ENCODE measurements around the gene APAF1. TPM values are rescaled to one million over a fixed set of nuclear protein-coding genes. Genes with fewer than 3 reads are reported as not detected.

APAF1 gene
- total RNA-seq, 1 experiment from 2014 or later: 19.3 TPM

DNA sequence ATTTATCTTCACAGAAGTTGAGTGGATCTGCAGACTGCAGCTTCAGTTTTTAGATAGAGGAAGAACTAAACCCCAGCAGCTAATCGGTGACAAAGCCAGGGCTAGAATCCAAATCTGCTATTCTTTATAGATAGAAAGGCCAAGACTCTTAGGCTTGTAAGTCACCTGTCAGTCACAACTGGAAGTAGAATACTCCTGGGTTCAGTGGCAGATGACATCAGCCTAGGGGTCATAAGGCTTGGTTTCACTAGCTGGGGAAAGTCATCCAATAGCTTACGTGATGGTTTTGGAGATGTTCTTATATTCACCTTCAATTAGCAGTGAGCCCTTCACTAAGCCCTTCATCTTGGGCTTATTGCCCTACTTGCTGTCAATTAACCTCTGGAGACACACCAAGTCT, 93.4 kb downstream of the APAF1 start (continued):
- TF ChIP-seq, protein P1, sequence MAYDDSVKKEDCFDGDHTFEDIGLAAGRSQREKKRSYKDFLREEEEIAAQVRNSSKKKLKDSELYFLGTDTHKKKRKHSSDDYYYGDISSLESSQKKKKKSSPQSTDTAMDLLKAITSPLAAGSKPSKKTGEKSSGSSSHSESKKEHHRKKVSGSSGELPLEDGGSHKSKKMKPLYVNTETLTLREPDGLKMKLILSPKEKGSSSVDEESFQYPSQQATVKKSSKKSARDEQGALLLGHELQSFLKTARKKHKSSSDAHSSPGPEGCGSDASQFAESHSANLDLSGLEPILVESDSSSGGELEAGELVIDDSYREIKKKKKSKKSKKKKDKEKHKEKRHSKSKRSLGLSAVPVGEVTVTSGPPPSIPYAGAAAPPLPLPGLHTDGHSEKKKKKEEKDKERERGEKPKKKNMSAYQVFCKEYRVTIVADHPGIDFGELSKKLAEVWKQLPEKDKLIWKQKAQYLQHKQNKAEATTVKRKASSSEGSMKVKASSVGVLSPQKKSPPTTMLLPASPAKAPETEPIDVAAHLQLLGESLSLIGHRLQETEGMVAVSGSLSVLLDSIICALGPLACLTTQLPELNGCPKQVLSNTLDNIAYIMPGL (CRISPR knock-in tag; IDR thresholded peaks at IDR 0.05): no peak
- TF ChIP-seq ZNF232 (CRISPR knock-in tag; IDR thresholded peaks at IDR 0.05): no peak
- no peak for TF ChIP-seq NR3C1 (CRISPR knock-in tag; conservative IDR thresholded peaks at IDR 0.05; ENCODE audit: low read depth)
- TF ChIP-seq, protein P2, sequence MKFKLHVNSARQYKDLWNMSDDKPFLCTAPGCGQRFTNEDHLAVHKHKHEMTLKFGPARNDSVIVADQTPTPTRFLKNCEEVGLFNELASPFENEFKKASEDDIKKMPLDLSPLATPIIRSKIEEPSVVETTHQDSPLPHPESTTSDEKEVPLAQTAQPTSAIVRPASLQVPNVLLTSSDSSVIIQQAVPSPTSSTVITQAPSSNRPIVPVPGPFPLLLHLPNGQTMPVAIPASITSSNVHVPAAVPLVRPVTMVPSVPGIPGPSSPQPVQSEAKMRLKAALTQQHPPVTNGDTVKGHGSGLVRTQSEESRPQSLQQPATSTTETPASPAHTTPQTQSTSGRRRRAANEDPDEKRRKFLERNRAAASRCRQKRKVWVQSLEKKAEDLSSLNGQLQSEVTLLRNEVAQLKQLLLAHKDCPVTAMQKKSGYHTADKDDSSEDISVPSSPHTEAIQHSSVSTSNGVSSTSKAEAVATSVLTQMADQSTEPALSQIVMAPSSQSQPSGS (CRISPR knock-in tag; IDR thresholded peaks at IDR 0.05; ENCODE audit: borderline replicate concordance, low read depth): no peak

DNA sequence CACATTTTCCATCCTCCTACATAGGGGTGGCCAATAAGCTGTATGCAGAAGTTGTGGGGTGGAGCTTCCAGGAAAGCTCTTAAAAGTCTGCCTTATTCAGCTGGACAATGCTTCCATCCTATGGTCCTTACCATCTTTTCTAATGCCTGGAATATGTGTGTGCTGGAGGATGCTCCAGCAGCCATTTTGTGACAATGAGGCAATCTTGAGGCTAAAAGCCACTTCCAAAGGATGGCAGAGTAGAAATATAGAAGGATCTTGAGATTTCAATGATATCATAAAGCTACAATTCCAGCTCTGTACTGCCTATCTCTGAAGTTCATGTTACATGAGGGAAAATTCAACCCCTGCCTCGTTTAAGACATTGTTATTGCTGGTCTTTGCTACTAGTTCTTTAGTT, 95.7 kb downstream of the APAF1 start:
- CTCF ChIA-PET: interaction anchor here (1.9 kb wide), 1 partner anchor 258 kb away, joined by 15 read pairs; no protein-coding TSS in a partner anchor
- Mint-ChIP-seq H3K36me3 (no peaks in the 10 kb centered on the region), H3K4me3 (no peak overlapping the region), H3K9me3 (no peaks in the 10 kb centered on the region), H3K4me1 (peaks cover 27% of the 10 kb centered on the region), H3K27me3 (ENCODE audit: low read depth) (peaks cover 28% of the 10 kb centered on the region), H3K27ac (no peak overlapping the region)
- no peak for DNase-seq (ENCODE audit: low spot score)
- POLR2A ChIA-PET: no interaction called here
- no peak for TF ChIP-seq ZNF232 (CRISPR knock-in tag; IDR thresholded peaks at IDR 0.05)
- TF ChIP-seq GTF2I (CRISPR knock-in tag; conservative IDR thresholded peaks at IDR 0.05): peak; percentile 71; the same call in 1 of the 2 replicates
- ATAC-seq: no peak

DNA sequence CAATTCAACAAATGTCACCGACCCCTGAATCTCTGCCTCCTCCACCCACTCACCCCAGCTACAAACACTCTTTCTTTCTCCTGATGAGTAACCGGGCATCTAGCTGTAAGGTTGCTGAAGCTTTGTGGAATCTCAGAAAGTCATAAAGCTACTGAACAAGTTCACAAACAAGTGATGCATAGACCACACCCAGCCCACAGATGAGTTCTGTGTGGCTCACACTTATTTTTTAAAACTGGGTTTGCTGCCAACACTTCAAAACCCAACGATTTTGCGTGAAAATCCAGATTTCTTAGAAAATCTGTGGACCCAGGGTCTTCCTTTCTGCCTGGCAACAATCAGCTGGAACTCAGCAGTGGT, 96.1 kb downstream of the APAF1 start:
- Mint-ChIP-seq H3K4me3 (no peak overlapping the region), H3K4me1 (peaks cover 27% of the 10 kb centered on the region), H3K27me3 (ENCODE audit: low read depth) (peaks cover 32% of the 10 kb centered on the region), H3K27ac (no peak overlapping the region), H3K9me3 (no peaks in the 10 kb centered on the region), H3K36me3 (no peaks in the 10 kb centered on the region)
- CTCF ChIA-PET: interaction anchor here (0.8 to 1.9 kb wide), 2 partner anchors 9 to 257 kb away, joined by 3 to 15 read pairs; no protein-coding TSS in a partner anchor
- ATAC-seq (no peak), DNase-seq (ENCODE audit: low spot score) (no peak)
- POLR2A ChIA-PET: no interaction called here
- TF ChIP-seq RORB (CRISPR knock-in tag; IDR thresholded peaks at IDR 0.05) (no peak), OVOL2 (CRISPR knock-in tag; IDR thresholded peaks at IDR 0.05; ENCODE audit: borderline replicate concordance) (no peak), ATF1 (CRISPR knock-in tag; IDR thresholded peaks at IDR 0.05) (no peak), ZNF263 (CRISPR knock-in tag; IDR thresholded peaks at IDR 0.05; ENCODE audit: low read depth) (no peak), FOXP1 (CRISPR knock-in tag; IDR thresholded peaks at IDR 0.05; ENCODE audit: borderline replicate concordance) (no peak), GTF2I (CRISPR knock-in tag; conservative IDR thresholded peaks at IDR 0.05) (no peak), ZBTB21 (CRISPR knock-in tag; IDR thresholded peaks at IDR 0.05; ENCODE audit: borderline replicate concordance) (no peak), NFATC4 (CRISPR knock-in tag; IDR thresholded peaks at IDR 0.05) (no peak), FOXK1 (CRISPR knock-in tag; IDR thresholded peaks at IDR 0.05) (no peak), ZNF121 (CRISPR knock-in tag; IDR thresholded peaks at IDR 0.05) (no peak)
- TF ChIP-seq, protein P3, sequence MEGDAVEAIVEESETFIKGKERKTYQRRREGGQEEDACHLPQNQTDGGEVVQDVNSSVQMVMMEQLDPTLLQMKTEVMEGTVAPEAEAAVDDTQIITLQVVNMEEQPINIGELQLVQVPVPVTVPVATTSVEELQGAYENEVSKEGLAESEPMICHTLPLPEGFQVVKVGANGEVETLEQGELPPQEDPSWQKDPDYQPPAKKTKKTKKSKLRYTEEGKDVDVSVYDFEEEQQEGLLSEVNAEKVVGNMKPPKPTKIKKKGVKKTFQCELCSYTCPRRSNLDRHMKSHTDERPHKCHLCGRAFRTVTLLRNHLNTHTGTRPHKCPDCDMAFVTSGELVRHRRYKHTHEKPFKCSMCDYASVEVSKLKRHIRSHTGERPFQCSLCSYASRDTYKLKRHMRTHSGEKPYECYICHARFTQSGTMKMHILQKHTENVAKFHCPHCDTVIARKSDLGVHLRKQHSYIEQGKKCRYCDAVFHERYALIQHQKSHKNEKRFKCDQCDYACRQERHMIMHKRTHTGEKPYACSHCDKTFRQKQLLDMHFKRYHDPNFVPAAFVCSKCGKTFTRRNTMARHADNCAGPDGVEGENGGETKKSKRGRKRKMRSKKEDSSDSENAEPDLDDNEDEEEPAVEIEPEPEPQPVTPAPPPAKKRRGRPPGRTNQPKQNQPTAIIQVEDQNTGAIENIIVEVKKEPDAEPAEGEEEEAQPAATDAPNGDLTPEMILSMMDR (IDR thresholded peaks at IDR 0.05): no peak
- TF ChIP-seq, protein P1 (CRISPR knock-in tag; IDR thresholded peaks at IDR 0.05): no peak
- TF ChIP-seq, protein P4, sequence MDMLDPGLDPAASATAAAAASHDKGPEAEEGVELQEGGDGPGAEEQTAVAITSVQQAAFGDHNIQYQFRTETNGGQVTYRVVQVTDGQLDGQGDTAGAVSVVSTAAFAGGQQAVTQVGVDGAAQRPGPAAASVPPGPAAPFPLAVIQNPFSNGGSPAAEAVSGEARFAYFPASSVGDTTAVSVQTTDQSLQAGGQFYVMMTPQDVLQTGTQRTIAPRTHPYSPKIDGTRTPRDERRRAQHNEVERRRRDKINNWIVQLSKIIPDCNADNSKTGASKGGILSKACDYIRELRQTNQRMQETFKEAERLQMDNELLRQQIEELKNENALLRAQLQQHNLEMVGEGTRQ (CRISPR knock-in tag; IDR thresholded peaks at IDR 0.05): no peak
- TF ChIP-seq, protein P5, sequence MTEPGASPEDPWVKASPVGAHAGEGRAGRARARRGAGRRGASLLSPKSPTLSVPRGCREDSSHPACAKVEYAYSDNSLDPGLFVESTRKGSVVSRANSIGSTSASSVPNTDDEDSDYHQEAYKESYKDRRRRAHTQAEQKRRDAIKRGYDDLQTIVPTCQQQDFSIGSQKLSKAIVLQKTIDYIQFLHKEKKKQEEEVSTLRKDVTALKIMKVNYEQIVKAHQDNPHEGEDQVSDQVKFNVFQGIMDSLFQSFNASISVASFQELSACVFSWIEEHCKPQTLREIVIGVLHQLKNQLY (CRISPR knock-in tag; IDR thresholded peaks at IDR 0.05): no peak
- TF ChIP-seq, protein P6, sequence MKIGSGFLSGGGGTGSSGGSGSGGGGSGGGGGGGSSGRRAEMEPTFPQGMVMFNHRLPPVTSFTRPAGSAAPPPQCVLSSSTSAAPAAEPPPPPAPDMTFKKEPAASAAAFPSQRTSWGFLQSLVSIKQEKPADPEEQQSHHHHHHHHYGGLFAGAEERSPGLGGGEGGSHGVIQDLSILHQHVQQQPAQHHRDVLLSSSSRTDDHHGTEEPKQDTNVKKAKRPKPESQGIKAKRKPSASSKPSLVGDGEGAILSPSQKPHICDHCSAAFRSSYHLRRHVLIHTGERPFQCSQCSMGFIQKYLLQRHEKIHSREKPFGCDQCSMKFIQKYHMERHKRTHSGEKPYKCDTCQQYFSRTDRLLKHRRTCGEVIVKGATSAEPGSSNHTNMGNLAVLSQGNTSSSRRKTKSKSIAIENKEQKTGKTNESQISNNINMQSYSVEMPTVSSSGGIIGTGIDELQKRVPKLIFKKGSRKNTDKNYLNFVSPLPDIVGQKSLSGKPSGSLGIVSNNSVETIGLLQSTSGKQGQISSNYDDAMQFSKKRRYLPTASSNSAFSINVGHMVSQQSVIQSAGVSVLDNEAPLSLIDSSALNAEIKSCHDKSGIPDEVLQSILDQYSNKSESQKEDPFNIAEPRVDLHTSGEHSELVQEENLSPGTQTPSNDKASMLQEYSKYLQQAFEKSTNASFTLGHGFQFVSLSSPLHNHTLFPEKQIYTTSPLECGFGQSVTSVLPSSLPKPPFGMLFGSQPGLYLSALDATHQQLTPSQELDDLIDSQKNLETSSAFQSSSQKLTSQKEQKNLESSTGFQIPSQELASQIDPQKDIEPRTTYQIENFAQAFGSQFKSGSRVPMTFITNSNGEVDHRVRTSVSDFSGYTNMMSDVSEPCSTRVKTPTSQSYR (CRISPR knock-in tag; IDR thresholded peaks at IDR 0.05): no peak
- TF ChIP-seq, protein P7, sequence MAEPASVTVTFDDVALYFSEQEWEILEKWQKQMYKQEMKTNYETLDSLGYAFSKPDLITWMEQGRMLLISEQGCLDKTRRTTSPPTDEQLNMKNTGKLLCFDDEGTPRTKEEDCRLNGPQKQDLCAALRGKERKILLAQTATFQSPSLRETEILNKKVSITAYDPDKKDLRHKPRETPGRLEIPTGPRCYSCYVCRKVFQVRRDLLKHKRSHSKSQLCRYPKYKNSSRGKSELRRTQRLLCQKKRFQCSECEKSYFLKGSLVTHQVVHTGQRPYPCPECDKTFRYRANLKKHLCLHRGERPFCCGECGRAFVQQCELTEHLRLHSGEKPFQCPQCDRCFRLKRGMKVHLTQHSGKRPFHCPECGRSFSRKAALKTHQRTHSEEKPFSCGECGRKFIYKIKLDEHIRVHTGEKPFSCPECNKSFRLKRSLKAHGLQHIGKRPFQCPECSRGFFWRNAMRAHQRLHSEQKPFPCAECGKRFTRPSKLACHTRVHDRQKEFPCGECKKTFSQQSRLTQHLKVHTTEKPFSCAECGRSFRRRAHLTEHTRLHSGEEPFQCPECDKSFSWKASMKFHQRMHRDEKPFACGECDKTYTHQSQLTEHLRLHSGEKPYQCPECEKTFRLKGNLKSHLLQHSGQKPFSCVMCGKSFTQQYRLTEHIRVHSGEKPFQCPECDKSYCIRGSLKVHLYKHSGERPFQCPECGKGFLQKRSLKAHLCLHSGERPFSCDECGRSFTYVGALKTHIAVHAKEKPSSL (CRISPR knock-in tag; conservative IDR thresholded peaks at IDR 0.05): no peak
